GM12864 (cell line): ENCODE measurements around the gene SNTG2.

Experiments
- DNase-seq: peaks from one replicate; pipeline ENCODE4 v3.0.0-alpha.2; 2011; ENCODE audit warnings: low read depth
- H3K4me3 ChIP-seq: 2 replicates; pipeline ENCODE4 v1.5.1; 2011; ENCODE audit warnings: mild to moderate bottlenecking, low read depth, low read length, control low read depth
- TF ChIP-seq, protein P1 (sequence below): IDR thresholded peaks from 2 replicates; pipeline ENCODE4 v1.5.1; 2011; ENCODE audit warnings: low read depth, mild to moderate bottlenecking, moderate library complexity, low read length, control low read depth, inconsistent platforms; ENCODE audit errors: missing control alignments

SNTG2 gene

DNA sequence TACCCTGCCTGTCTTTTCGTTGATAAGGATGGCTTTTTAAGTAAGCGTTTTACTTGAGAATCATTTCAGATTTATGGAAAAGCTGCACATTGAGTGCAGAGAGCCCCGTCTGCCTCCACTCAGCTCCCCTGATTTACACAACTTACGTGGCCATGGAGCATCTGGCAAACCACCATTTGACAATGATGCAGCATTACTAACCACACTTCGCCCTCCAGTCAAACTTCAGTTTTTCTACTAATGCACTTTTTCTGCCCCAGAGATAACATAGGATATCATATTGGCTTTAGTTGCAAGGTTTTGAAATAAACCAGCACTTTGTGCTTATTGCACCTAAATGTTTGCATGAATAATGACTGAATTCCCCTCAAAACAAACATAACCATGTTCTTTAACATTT is 297.5 kb downstream of the SNTG2 start:
- no peak for DNase-seq
- TF ChIP-seq, protein P1, sequence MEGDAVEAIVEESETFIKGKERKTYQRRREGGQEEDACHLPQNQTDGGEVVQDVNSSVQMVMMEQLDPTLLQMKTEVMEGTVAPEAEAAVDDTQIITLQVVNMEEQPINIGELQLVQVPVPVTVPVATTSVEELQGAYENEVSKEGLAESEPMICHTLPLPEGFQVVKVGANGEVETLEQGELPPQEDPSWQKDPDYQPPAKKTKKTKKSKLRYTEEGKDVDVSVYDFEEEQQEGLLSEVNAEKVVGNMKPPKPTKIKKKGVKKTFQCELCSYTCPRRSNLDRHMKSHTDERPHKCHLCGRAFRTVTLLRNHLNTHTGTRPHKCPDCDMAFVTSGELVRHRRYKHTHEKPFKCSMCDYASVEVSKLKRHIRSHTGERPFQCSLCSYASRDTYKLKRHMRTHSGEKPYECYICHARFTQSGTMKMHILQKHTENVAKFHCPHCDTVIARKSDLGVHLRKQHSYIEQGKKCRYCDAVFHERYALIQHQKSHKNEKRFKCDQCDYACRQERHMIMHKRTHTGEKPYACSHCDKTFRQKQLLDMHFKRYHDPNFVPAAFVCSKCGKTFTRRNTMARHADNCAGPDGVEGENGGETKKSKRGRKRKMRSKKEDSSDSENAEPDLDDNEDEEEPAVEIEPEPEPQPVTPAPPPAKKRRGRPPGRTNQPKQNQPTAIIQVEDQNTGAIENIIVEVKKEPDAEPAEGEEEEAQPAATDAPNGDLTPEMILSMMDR = no peak
- H3K4me3 ChIP-seq = no peak overlapping the region

DNA sequence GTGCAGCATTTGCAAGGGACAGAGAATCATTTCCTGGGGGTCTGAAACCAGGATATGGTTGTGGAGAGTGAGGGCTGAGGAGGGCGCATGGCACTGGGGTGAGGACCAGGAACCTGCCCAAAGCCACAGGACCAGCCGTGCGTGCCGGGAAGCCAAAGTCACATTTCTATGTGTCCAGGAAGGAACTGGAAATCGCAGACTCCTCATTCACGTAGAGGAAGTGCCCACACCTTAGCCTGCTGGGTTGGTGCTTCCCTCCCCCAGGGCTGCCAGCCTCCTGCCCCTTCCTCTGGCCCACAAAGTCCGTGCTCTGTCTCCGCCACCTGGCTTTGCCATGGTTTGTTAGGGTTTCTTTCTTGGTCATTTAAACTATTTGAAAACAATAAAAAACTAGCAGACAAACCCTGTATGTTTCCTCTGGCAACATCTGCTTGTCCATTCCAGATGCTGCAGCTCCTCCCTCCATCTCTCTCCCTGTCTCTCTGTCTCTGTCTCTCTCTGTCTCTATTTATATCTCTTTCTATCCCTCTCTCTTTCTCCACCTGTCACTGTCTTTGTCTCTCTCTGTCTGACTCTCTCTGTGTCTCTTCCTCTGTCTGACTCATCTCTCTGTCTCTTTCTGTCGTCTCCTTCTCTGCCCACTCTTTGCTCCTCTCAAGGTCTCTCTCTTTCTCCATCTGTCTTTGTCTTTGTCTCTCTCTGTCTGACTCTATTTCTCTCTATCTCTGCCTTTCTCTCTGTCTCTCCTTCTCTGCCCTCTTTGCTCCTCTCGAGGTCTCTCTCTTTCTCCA is 299.4 kb downstream of the SNTG2 start:
- TF ChIP-seq, protein P1 = no peak
- no peak for DNase-seq
- no peak overlapping the region for H3K4me3 ChIP-seq

DNA sequence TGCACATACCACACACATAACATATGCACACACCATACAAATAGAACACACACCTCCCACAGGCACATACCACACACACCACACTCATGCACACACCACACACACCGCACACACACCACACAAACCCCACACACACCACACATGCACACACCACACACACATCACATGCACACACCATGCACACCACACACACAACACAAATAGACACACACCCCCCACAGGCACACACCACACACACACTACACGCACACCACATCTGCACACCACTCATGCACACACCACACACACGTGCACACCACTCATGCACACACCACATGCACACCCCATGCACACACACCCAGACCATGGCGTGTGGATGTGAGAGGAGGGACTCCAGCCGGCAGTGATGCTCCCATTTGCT is 300.9 kb downstream of the SNTG2 start:
- no peak overlapping the region for H3K4me3 ChIP-seq
- DNase-seq = no peak
- TF ChIP-seq, protein P1 = no peak

DNA sequence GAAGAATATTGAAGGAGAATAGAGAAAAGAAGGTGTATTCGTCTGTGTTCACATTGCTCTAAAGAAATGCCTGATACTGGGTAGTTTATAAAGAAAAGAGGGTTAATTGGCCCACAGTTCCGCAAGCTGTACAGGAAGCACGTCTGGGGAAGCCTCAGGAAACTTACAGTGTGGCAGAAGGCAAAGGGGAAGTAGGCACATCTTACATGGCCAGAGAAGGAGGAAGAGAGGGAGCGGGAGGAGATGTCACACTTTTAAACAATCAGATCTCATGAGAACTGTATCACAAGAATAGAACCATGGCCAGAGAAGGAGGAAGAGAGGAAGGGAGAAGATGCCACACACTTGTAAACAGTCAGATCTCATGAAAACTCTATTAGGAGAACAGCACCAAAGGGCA is 303.0 kb downstream of the SNTG2 start:
- no peak overlapping the region for H3K4me3 ChIP-seq
- TF ChIP-seq, protein P1 = no peak
- no peak for DNase-seq

DNA sequence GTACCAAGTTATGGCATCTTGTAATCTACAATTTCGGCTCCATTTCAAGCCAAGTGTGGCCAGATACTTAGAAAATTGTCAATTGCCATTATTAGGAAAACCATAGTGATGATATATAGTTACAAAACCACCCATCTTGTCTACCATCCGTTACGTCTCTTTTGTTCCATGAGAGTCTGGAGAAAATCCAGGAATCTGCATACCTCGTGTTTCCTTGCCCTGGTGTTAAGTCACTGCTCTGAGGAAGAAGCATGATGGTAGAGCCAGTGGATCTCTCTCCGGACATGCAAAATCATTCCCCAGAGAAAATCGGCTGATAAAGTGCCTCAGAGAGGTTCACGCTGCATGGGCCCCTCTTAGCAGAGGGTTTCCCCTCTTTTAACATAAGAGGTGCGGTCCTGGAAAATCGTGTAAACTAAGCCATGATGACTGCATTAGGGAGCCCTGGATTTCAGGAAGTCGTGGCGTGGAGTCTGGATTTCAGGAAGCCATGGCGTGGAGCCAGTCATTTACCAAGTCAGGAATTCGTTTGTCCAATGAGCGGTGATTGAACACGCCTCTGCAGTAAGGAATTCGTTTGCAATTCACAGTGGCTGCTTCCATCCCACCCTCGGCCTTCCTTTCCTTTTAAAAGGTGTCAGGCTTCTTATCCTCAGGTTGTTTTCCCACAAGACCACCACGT is 304.2 kb downstream of the SNTG2 start:
- H3K4me3 ChIP-seq = no peak overlapping the region
- no peak for DNase-seq
- TF ChIP-seq, protein P1 = no peak

DNA sequence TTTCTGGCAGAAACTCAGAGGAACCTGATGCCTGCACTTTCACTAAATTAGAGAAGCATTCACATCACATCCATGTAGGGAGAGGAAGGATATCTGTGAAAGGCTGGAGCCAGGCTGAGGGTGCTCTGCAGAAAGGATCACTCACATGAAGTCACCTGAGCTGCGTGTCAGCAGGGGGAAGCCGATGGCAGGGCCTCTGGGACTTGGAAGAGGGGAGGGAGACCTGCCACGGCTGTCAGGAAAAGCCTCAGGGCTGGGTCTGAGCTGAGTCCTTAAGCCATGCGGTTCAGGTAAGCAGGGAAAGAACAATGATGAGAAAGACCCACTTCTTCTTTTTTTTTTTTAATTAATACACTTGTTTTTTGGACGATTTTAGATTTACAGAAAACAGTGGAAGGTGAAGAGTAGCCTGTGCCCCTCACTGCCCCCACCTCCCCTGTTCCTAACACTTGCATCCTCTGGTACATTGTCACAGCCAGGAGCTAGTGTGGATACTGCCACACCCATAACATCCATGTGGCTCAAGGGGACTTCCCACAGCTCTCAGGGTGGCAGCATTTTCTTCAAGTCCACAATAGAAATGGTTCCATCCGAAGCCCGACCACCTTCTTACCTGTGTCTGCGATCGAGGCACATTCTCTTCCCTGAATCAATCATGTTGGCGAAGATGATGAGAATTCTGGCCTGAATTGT is 306.1 kb downstream of the SNTG2 start:
- H3K4me3 ChIP-seq = no peak overlapping the region
- no peak for DNase-seq
- TF ChIP-seq, protein P1 = no peak
